SU-DHL-6 (cell line): ENCODE results near the gene EXOC1L.

Experiments
- EZH2phosphoT487 ChIP-seq: fragments of 200-600 bp; sonication (generic), shearing (Covaris generic); conservative IDR thresholded peaks from 2 replicates; pipeline ENCODE4 v1.6.1; 2018; ENCODE audit warnings: mild to moderate bottlenecking, antibody characterized with exemption, low read length, moderate library complexity, mixed read lengths
- TF ChIP-seq, protein P1 (sequence below): fragments of 200-600 bp; sonication (generic); IDR thresholded peaks from one replicate; pipeline ENCODE4 v1.5.1; 2017; ENCODE audit warnings: antibody characterized with exemption, mild to moderate bottlenecking, low read length, moderate library complexity; ENCODE audit not compliant: insufficient read depth, poor library complexity, severe bottlenecking

DNA sequence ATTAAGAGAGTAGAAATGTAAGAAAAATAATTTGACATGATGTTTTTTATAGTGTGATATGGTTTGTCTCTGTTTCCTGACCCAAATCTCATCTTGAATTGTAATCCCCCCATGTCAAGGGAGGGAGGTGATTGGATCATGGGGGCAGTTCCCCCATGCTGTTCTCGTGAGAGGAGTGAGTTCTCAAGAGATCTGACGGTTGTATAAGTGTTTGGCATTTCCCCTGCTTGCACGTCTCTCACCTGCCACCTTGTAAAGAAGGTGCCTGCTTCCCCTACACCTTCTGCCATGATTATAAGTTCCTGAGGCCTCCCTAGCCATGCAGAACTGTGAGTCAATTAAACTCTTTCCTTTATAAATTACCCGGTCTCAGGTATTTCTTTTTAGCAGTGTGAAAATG lies 34.8 kb upstream of the EXOC1L start:
- TF ChIP-seq, protein P1, sequence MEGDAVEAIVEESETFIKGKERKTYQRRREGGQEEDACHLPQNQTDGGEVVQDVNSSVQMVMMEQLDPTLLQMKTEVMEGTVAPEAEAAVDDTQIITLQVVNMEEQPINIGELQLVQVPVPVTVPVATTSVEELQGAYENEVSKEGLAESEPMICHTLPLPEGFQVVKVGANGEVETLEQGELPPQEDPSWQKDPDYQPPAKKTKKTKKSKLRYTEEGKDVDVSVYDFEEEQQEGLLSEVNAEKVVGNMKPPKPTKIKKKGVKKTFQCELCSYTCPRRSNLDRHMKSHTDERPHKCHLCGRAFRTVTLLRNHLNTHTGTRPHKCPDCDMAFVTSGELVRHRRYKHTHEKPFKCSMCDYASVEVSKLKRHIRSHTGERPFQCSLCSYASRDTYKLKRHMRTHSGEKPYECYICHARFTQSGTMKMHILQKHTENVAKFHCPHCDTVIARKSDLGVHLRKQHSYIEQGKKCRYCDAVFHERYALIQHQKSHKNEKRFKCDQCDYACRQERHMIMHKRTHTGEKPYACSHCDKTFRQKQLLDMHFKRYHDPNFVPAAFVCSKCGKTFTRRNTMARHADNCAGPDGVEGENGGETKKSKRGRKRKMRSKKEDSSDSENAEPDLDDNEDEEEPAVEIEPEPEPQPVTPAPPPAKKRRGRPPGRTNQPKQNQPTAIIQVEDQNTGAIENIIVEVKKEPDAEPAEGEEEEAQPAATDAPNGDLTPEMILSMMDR, result no peak
- TF ChIP-seq EZH2phosphoT487, result no peak
